PC-9 (cell line): ENCODE results near the gene SPAG17. TPM values are rescaled to one million over a fixed set of nuclear protein-coding genes. Genes with fewer than 3 reads are reported as not detected.
A peak's percentile ranks its signal among the peaks of the same experiment; 100 is the strongest.

Experiments
- BruUV-seq: library from RNA; stranded (reverse); fragments of 400-500 nt; replicated peaks from 2 replicates; lab custom pipeline; 2021; lab: Mats Ljungman, UMichigan
- CTCF ChIA-PET: fragments of 300-600 bp; sonication (Branson Sonifier 250); formaldehyde crosslinking; loops from one replicate; lab custom pipeline; 2022; ENCODE audit warnings: antibody characterized with exemption; lab: Charles Lee
- POLR2A ChIA-PET: fragments of 300-600 bp; sonication (Branson Sonifier 250); formaldehyde crosslinking; loops from one replicate; lab custom pipeline; 2022; ENCODE audit warnings: antibody characterized with exemption; ENCODE audit not compliant: unreplicated experiment; lab: Charles Lee
- DNase-seq, 2 experiments: peaks; one replicate each; pipeline versions ENCODE4 v3.0.0 to v3.0.0-alpha.2; 2015 to 2022; ENCODE audit warnings: mixed read lengths in 1 of 2
- H2AFZ ChIP-seq: fragments of 200-600 bp; sonication (generic); 2 replicates; pipeline ENCODE4 v1.8.1; 2017; ENCODE audit warnings: antibody characterized with exemption
- H3F3A ChIP-seq: fragments of 200-600 bp; sonication (generic); 2 replicates; pipeline ENCODE4 v1.8.1; 2017; ENCODE audit warnings: antibody characterized with exemption, mild to moderate bottlenecking, low read depth; ENCODE audit not compliant: insufficient read depth
- H3K27ac ChIP-seq: fragments of 200-600 bp; sonication (generic); 2 replicates; pipeline ENCODE4 v1.6.1; 2016; ENCODE audit warnings: mixed run types
- H3K27me3 ChIP-seq: fragments of 200-600 bp; sonication (generic); 2 replicates; pipeline ENCODE4 v1.6.1; 2016; ENCODE audit warnings: low read depth, mixed run types; ENCODE audit not compliant: insufficient read depth
- H3K36me3 ChIP-seq: fragments of 200-600 bp; sonication (generic); 2 replicates; pipeline ENCODE4 v1.6.1; 2016; ENCODE audit warnings: low read depth, mixed run types
- H3K4me1 ChIP-seq: fragments of 200-600 bp; sonication (generic); replicated peaks from 2 replicates; pipeline ENCODE4 v1.6.1; 2016; ENCODE audit warnings: mixed run types; ENCODE audit not compliant: insufficient read depth
- H3K4me2 ChIP-seq: fragments of 200-600 bp; sonication (generic); 2 replicates; pipeline ENCODE4 v1.6.1; 2017; ENCODE audit warnings: mixed run types
- H3K4me3 ChIP-seq: fragments of 200-600 bp; sonication (generic); 2 replicates; pipeline ENCODE4 v1.6.1; 2016; ENCODE audit warnings: mixed run types
- H3K79me2 ChIP-seq: fragments of 200-600 bp; sonication (generic); 2 replicates; pipeline ENCODE4 v1.6.1; 2017; ENCODE audit warnings: low read depth, mixed run types
- H3K9me2 ChIP-seq: fragments of 200-600 bp; sonication (generic); 2 replicates; pipeline ENCODE4 v1.8.1; 2017; ENCODE audit warnings: mild to moderate bottlenecking; ENCODE audit not compliant: insufficient read depth
- H3K9me3 ChIP-seq: fragments of 200-600 bp; sonication (generic); 2 replicates; pipeline ENCODE4 v1.8.1; 2016; ENCODE audit warnings: low read depth; ENCODE audit not compliant: insufficient read depth
- H4K20me1 ChIP-seq: fragments of 200-600 bp; sonication (generic); 2 replicates; pipeline ENCODE4 v1.8.1; 2017; ENCODE audit not compliant: insufficient read depth
- CTCF ChIP-seq: fragments of 200-600 bp; sonication (generic); conservative IDR thresholded peaks from 2 replicates; pipeline ENCODE4 v1.6.1; 2017; ENCODE audit warnings: mixed run types, antibody characterized with exemption, mild to moderate bottlenecking, moderate library complexity
- EZH2 ChIP-seq: fragments of 200-600 bp; sonication (generic); IDR thresholded peaks from 2 replicates; pipeline ENCODE4 v1.8.0; 2017; ENCODE audit warnings: antibody characterized with exemption, low read depth
- intact Hi-C: fragments of 100-400 bp; cut with micrococcal nuclease; formaldehyde crosslinking; loops from one replicate; pipeline ENCODE4 v1.10.0; 2022; ENCODE audit not compliant: unreplicated experiment
- total RNA-seq: library from RNA; stranded (reverse); gene quantifications from 2 replicates; pipeline ENCODE4 v1.2.3, GENCODE V29; 2021

Gene SPAG17
- total RNA-seq, 1 experiment from 2014 or later: not detected

GRCh38 chr1:118148034-118148433 is 37.0 kb downstream of the SPAG17 start:
- H3K4me2 ChIP-seq: 0 out of 2 replicates have a peak overlapping the region, but pooled peaks have one; percentile 8
- no peaks in the 10 kb centered on the region for H3K9me2 ChIP-seq
- TF ChIP-seq CTCF: no peak
- no peak for TF ChIP-seq EZH2
- H3K27me3 ChIP-seq: no peaks in the 10 kb centered on the region
- no peak overlapping the region for H2AFZ ChIP-seq
- no TSS peak for BruUV-seq
- no peaks in the 10 kb centered on the region for H3K79me2 ChIP-seq
- intact Hi-C loops: no loop called here
- H3K27ac ChIP-seq: no peak overlapping the region
- ChIA-PET POLR2A (no interaction called here), CTCF (no interaction called here)
- no peak for DNase-seq
- no peaks in the 10 kb centered on the region for H3F3A ChIP-seq
- H3K36me3 ChIP-seq: no peaks in the 10 kb centered on the region
- H4K20me1 ChIP-seq: no peaks in the 10 kb centered on the region
- H3K9me3 ChIP-seq: no peaks in the 10 kb centered on the region
- H3K4me3 ChIP-seq: no peak overlapping the region
- H3K4me1 ChIP-seq: peaks cover 11% of the 10 kb centered on the region; the same call in 1 of the 2 replicates

DNA sequence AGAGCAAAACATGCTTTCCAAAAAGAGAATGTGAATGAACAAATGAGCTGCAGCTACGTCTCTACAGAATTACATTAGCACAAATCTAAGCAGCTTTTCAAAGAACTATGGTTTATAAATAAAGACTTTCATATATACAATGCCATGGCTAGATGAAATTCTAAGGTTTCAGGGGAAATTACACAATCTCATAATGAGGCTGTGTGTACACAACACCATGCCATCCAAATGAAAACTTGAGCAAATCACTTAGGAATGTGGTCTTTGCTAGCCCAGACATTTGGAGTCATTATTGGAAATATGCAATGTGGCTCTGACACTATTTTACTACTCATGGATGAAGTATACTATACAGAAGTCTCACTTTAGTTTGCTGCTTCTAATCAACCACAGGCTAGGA is 37.5 kb downstream of the SPAG17 start:
- H3K4me2 ChIP-seq: peak overlapping the region; percentile 8; the same call in 1 of the 2 replicates
- no peaks in the 10 kb centered on the region for H3K27me3 ChIP-seq
- no TSS peak for BruUV-seq
- intact Hi-C loops: no loop called here
- TF ChIP-seq CTCF (no peak), EZH2 (no peak)
- POLR2A ChIA-PET: no interaction called here
- no peak overlapping the region for H3K4me3 ChIP-seq
- H3F3A ChIP-seq: no peaks in the 10 kb centered on the region
- no peaks in the 10 kb centered on the region for H3K79me2 ChIP-seq
- no peak overlapping the region for H3K27ac ChIP-seq
- peaks cover 16% of the 10 kb centered on the region; the same call in 1 of the 2 replicates for H3K4me1 ChIP-seq
- DNase-seq: peak in 1 of 2 experiments; percentile 60
- CTCF ChIA-PET: no interaction called here
- H4K20me1 ChIP-seq: no peaks in the 10 kb centered on the region
- H3K9me2 ChIP-seq: no peaks in the 10 kb centered on the region
- H3K36me3 ChIP-seq: no peaks in the 10 kb centered on the region
- H3K9me3 ChIP-seq: no peaks in the 10 kb centered on the region
- H2AFZ ChIP-seq: no peak overlapping the region

GRCh38 chr1:118145721-118146120 is 39.3 kb downstream of the SPAG17 start:
- POLR2A ChIA-PET: no interaction called here

More at GRCh38 chr1:118145721-118146120, 39.3 kb downstream of the SPAG17 start:
- Histone ChIP-seq H3K4me3 (no peak overlapping the region), H3K9me2 (no peaks in the 10 kb centered on the region), H3K27me3 (no peaks in the 10 kb centered on the region), H3K4me2 (no peak overlapping the region), H2AFZ (no peak overlapping the region), H3F3A (no peaks in the 10 kb centered on the region), H4K20me1 (no peaks in the 10 kb centered on the region), H3K79me2 (no peaks in the 10 kb centered on the region), H3K36me3 (no peaks in the 10 kb centered on the region), H3K4me1 (peaks cover 16% of the 10 kb centered on the region; the same call in 1 of the 2 replicates), H3K9me3 (no peaks in the 10 kb centered on the region), H3K27ac (no peak overlapping the region)
- no TSS peak for BruUV-seq
- CTCF ChIA-PET: no interaction called here
- DNase-seq: no peak
- TF ChIP-seq CTCF: no peak
- intact Hi-C loops: no loop called here
